H1 (cell line): Measurements from ENCODE around the gene OGFOD3. TPM values are rescaled to one million over a fixed set of nuclear protein-coding genes. Genes with fewer than 3 reads are reported as not detected.

Experiments
- CTCF ChIA-PET: fragments of 300-600 bp; sonication (Branson Sonifier 250); formaldehyde crosslinking; loops from one replicate; lab custom pipeline; 2021; ENCODE audit not compliant: partially characterized antibody; lab: Charles Lee
- POLR2A ChIA-PET: fragments of 300-600 bp; sonication (Branson Sonifier 250); formaldehyde crosslinking; loops from one replicate; lab custom pipeline; 2021; ENCODE audit warnings: inconsistent platforms; ENCODE audit not compliant: partially characterized antibody; lab: Charles Lee
- DNase-seq, 2 experiments: peaks; one replicate each; pipeline versions ENCODE4 v3.0.0 to v3.0.0-alpha.2; 2010 to 2022; ENCODE audit warnings: low spot score in 2 of 2, low read depth in 1 of 2, mixed read lengths in 1 of 2
- FAIRE-seq: peaks from 2 replicates; lab custom pipeline; 2011; peaks lifted over from hg19 to GRCh38; lab: Jason Lieb, UNC
- H2AFZ ChIP-seq: 2 replicates; pipeline ENCODE4 v1.8.1; 2012; ENCODE audit warnings: low read length, inconsistent platforms
- H2AK5ac ChIP-seq: 2 replicates; pipeline ENCODE4 v1.6.1; 2013; ENCODE audit warnings: low read depth, low read length
- H2BK120ac ChIP-seq: replicated peaks from 2 replicates; pipeline ENCODE3; 2013; ENCODE audit warnings: low read depth, low read length, inconsistent platforms
- H2BK12ac ChIP-seq: 2 replicates; pipeline ENCODE4 v1.6.1; 2013; ENCODE audit warnings: low read depth, low read length
- H2BK15ac ChIP-seq: 2 replicates; pipeline ENCODE4 v1.6.1; 2013; ENCODE audit warnings: low read length
- H2BK20ac ChIP-seq: 2 replicates; pipeline ENCODE4 v1.6.1; 2013; ENCODE audit warnings: low read length
- H2BK5ac ChIP-seq: 2 replicates; pipeline ENCODE4 v1.6.1; 2013; ENCODE audit warnings: low read depth, low read length
- H3K14ac ChIP-seq: 2 replicates; pipeline ENCODE4 v1.6.1; 2013; ENCODE audit warnings: inconsistent platforms; ENCODE audit not compliant: insufficient read length
- H3K18ac ChIP-seq: 2 replicates; pipeline ENCODE4 v1.6.1; 2013; ENCODE audit warnings: low read length; ENCODE audit errors: extremely low read depth
- H3K23ac ChIP-seq: 2 replicates; pipeline ENCODE4 v1.6.1; 2013; ENCODE audit warnings: inconsistent platforms; ENCODE audit not compliant: insufficient read length
- H3K23me2 ChIP-seq: 2 replicates; pipeline ENCODE4 v1.6.1; 2013; ENCODE audit warnings: low read depth, low read length
- H3K27ac ChIP-seq: 2 replicates; pipeline ENCODE4 v1.6.1; 2011; ENCODE audit warnings: low read depth, low read length, inconsistent platforms
- H3K27me3 ChIP-seq, 4 experiments: replicated peaks in 1 of 4; 1 replicate in 1 of 4; 2 replicates in 3 of 4; pipeline versions ENCODE4 v1.6.1 to v1.8.1; 2011 to 2013; ENCODE audit warnings: low read length in 3 of 4, mild to moderate bottlenecking in 3 of 4, inconsistent platforms in 2 of 4, mixed read lengths in 2 of 4, moderate library complexity in 1 of 4; ENCODE audit not compliant: control insufficient read depth in 3 of 4, insufficient read depth in 3 of 4; ENCODE audit errors: extremely low read depth in 1 of 4
- H3K36me3 ChIP-seq, 4 experiments: 2 replicates each; pipeline versions ENCODE4 v1.6.1 to v1.8.1; 2011 to 2013; ENCODE audit warnings: mild to moderate bottlenecking in 4 of 4, low read length in 3 of 4, moderate library complexity in 2 of 4, control low read depth in 1 of 4, inconsistent platforms in 1 of 4; ENCODE audit not compliant: insufficient read depth in 4 of 4, control insufficient read depth in 2 of 4
- H3K4ac ChIP-seq: replicated peaks from 2 replicates; pipeline ENCODE3; 2013; ENCODE audit warnings: low read length, low read depth, mixed read lengths, inconsistent platforms; ENCODE audit not compliant: insufficient read length
- H3K4me1 ChIP-seq, 4 experiments: replicated peaks in 1 of 4; 1 replicate in 1 of 4; 2 replicates in 3 of 4; pipeline versions ENCODE4 v1.6.1 to v1.8.1; 2011 to 2013; ENCODE audit warnings: low read length in 3 of 4, inconsistent platforms in 2 of 4, mixed read lengths in 1 of 4; ENCODE audit not compliant: insufficient read depth in 4 of 4, control insufficient read depth in 3 of 4
- H3K4me2 ChIP-seq, 2 experiments: 2 replicates each; pipeline versions ENCODE4 v1.6.1 to v1.8.1; 2011 to 2013; ENCODE audit warnings: low read depth in 2 of 2, low read length in 2 of 2, control low read depth in 1 of 2, inconsistent platforms in 1 of 2, mild to moderate bottlenecking in 1 of 2; ENCODE audit not compliant: insufficient read depth in 1 of 2
- H3K4me3 ChIP-seq, 4 experiments: fragments of 200-600, 300-600 bp in 1 of 4; sonication (generic), shearing (Covaris generic), sonication (Bioruptor Twin) in 1 of 4; 2 replicates each; pipeline versions ENCODE4 v1.5.1 to v1.8.1; 2011 to 2016; ENCODE audit warnings: low read length in 4 of 4, low read depth in 3 of 4, control low read depth in 2 of 4, inconsistent platforms in 2 of 4, mild to moderate bottlenecking in 2 of 4, mixed read lengths in 1 of 4, moderate library complexity in 1 of 4; ENCODE audit not compliant: insufficient read depth in 2 of 4; ENCODE audit errors: extremely low read depth in 1 of 4
- H3K56ac ChIP-seq: replicated peaks from 2 replicates; pipeline ENCODE3; 2013; ENCODE audit warnings: low read depth, mild to moderate bottlenecking, mixed read lengths, low read length, inconsistent platforms; ENCODE audit not compliant: insufficient read length
- H3K79me1 ChIP-seq: 2 replicates; pipeline ENCODE4 v1.6.1; 2013; ENCODE audit warnings: low read depth, low read length, control low read depth
- H3K79me2 ChIP-seq, 2 experiments: 2 replicates each; pipeline versions ENCODE4 v1.6.1 to v1.8.1; 2012 to 2013; ENCODE audit warnings: low read length in 2 of 2, mild to moderate bottlenecking in 2 of 2, inconsistent platforms in 1 of 2; ENCODE audit not compliant: insufficient read depth in 2 of 2, control insufficient read depth in 1 of 2
- H3K9ac ChIP-seq, 4 experiments: replicated peaks in 1 of 4; 1 replicate in 1 of 4; 2 replicates in 3 of 4; pipeline versions ENCODE4 v1.6.1 to v1.8.1; 2011 to 2013; ENCODE audit warnings: low read depth in 3 of 4, low read length in 3 of 4, control low read depth in 2 of 4, mild to moderate bottlenecking in 2 of 4, moderate library complexity in 2 of 4, inconsistent platforms in 1 of 4; ENCODE audit errors: extremely low read depth in 1 of 4
- H3K9me3 ChIP-seq, 2 experiments: 2 replicates each; pipeline versions ENCODE4 v1.6.1 to v1.8.1; 2012 to 2013; ENCODE audit warnings: mild to moderate bottlenecking in 2 of 2, moderate library complexity in 2 of 2, control low read depth in 1 of 2, inconsistent platforms in 1 of 2, low read depth in 1 of 2, low read length in 1 of 2, mixed read lengths in 1 of 2; ENCODE audit not compliant: insufficient read depth in 2 of 2
- H4K20me1 ChIP-seq, 2 experiments: replicated peaks in 1 of 2; 2 replicates each; pipeline versions ENCODE3 to v1.8.1; 2011 to 2013; ENCODE audit warnings: inconsistent platforms in 2 of 2, low read length in 2 of 2, mild to moderate bottlenecking in 1 of 2; ENCODE audit not compliant: insufficient read depth in 2 of 2, control insufficient read depth in 1 of 2
- H4K5ac ChIP-seq: 2 replicates; pipeline ENCODE4 v1.6.1; 2013; ENCODE audit warnings: low read length, low read depth, mixed read lengths, inconsistent platforms; ENCODE audit not compliant: insufficient read length
- H4K8ac ChIP-seq: 2 replicates; pipeline ENCODE4 v1.8.0; 2013; ENCODE audit warnings: mild to moderate bottlenecking, moderate library complexity, low read length, inconsistent platforms; ENCODE audit not compliant: insufficient read depth; ENCODE audit errors: extremely low read depth
- H4K91ac ChIP-seq: replicated peaks from 2 replicates; pipeline ENCODE3; 2013; ENCODE audit warnings: low read length, mixed read lengths, inconsistent platforms; ENCODE audit not compliant: insufficient read length
- BRCA1 ChIP-seq: IDR thresholded peaks from 2 replicates; pipeline ENCODE4 v1.6.1; 2012; ENCODE audit warnings: low read depth, low read length, improper control_type of control experiment
- CBX5 ChIP-seq: fragments of 300-800, 300-1000 bp; sonication (generic); IDR thresholded peaks from 2 replicates; pipeline ENCODE4 v1.7.1; 2016; ENCODE audit warnings: antibody characterized with exemption, low read length, low read depth
- CTBP2 ChIP-seq: IDR thresholded peaks from 2 replicates; pipeline ENCODE4 v1.7.0; 2011; ENCODE audit warnings: borderline replicate concordance, mild to moderate bottlenecking, moderate library complexity, mixed read lengths, low read length; ENCODE audit not compliant: insufficient read depth, insufficient read length
- GTF2F1 ChIP-seq: IDR thresholded peaks from 2 replicates; pipeline ENCODE4 v1.6.1; 2012; ENCODE audit warnings: low read depth, low read length, improper control_type of control experiment, borderline replicate concordance
- MAFK ChIP-seq: IDR thresholded peaks from 2 replicates; pipeline ENCODE4 v1.6.1; 2012; ENCODE audit warnings: low read depth, mild to moderate bottlenecking, improper control_type of control experiment, low read length
- RAD21 ChIP-seq, 2 experiments: IDR thresholded peaks in 1 of 2; conservative IDR thresholded peaks in 1 of 2; 2 replicates each; pipeline ENCODE4 v1.6.1; 2011; ENCODE audit warnings: low read depth in 2 of 2, low read length in 2 of 2, improper control_type of control experiment in 1 of 2, inconsistent platforms in 1 of 2, mild to moderate bottlenecking in 1 of 2, moderate library complexity in 1 of 2
- RNF2 ChIP-seq: fragments of 200-900, 300-1000 bp; sonication (generic); IDR thresholded peaks from 2 replicates; pipeline ENCODE4 v1.7.1; 2016; ENCODE audit warnings: borderline replicate concordance, low read depth, mild to moderate bottlenecking, antibody characterized with exemption, low read length; ENCODE audit not compliant: poor library complexity, severe bottlenecking; ENCODE audit errors: missing control alignments
- RXRA ChIP-seq: IDR thresholded peaks from 2 replicates; pipeline ENCODE4 v1.6.1; 2011; ENCODE audit warnings: low read depth, mild to moderate bottlenecking, low read length, moderate library complexity; ENCODE audit not compliant: insufficient read depth
- SIRT6 ChIP-seq: IDR thresholded peaks from one replicate; pipeline ENCODE4 v1.7.1; 2012; ENCODE audit warnings: low read length, inconsistent platforms
- SP1 ChIP-seq: IDR thresholded peaks from 2 replicates; pipeline ENCODE4 v1.6.1; 2011; ENCODE audit warnings: low read depth, low read length
- SUZ12 ChIP-seq: fragments of 200-600 bp; sonication (generic); IDR thresholded peaks from 2 replicates; pipeline ENCODE4 v1.6.1; 2012; ENCODE audit warnings: mild to moderate bottlenecking, inconsistent platforms, low read length, moderate library complexity, mixed read lengths
- TCF12 ChIP-seq: IDR thresholded peaks from 2 replicates; pipeline ENCODE4 v1.6.1; 2011; ENCODE audit warnings: low read depth, mild to moderate bottlenecking, low read length
- YY1 ChIP-seq: IDR thresholded peaks from 2 replicates; pipeline ENCODE4 v1.6.1; 2011; ENCODE audit warnings: low read depth, mild to moderate bottlenecking, low read length
- WGBS, 2 experiments: shearing (Covaris generic) in 1 of 2; methylation state at CpG; one replicate each; pipeline versions ENCODE4 v1.1.6 to v1.1.7; 2013 to 2015; ENCODE audit warnings: low lambda C conversion rate in 2 of 2, mixed read lengths in 2 of 2, inconsistent platforms in 1 of 2, low coverage in 1 of 2, missing lambda C conversion rate in 1 of 2; ENCODE audit not compliant: insufficient replicate concordance in 2 of 2, insufficient coverage in 1 of 2, insufficient read length in 1 of 2; ENCODE audit errors: extremely low coverage in 1 of 2, missing lambda C conversion rate in 1 of 2; 5-methylcytosine and 5-hydroxymethylcytosine counted together
- polyA plus RNA-seq, 7 experiments: library from polyadenylated mRNA; depleted of rRNA in 3 of 7; stranded (reverse) in 5 of 7; unstranded in 2 of 7; fragments of >200 nt in 5 of 7; fragments of 200-250 nt in 2 of 7; gene quantifications; 1 replicate in 5 of 7; 2 replicates in 1 of 7; 4 replicates in 1 of 7; pipeline versions ENCODE4 v1.2.1 to v1.2.3, GENCODE V29; 2011 to 2013; ENCODE audit warnings: missing spikeins in 2 of 7, mixed read lengths in 2 of 7
- total RNA-seq: library from RNA; stranded (reverse); fragmentation: NEBNext Ultra II Directional; extraction: Animal tissue kit (Norgen Biotek cat#: 25700); gene quantifications from 2 replicates; pipeline ENCODE4 v1.2.1, GENCODE V29; 2021

OGFOD3 gene
- total and polyA plus RNA-seq, 2 of the 8 experiments (the other 6 are each of a cell fraction or from before 2014, with no cell fraction given) = 21.1 to 21.8 TPM

DNA sequence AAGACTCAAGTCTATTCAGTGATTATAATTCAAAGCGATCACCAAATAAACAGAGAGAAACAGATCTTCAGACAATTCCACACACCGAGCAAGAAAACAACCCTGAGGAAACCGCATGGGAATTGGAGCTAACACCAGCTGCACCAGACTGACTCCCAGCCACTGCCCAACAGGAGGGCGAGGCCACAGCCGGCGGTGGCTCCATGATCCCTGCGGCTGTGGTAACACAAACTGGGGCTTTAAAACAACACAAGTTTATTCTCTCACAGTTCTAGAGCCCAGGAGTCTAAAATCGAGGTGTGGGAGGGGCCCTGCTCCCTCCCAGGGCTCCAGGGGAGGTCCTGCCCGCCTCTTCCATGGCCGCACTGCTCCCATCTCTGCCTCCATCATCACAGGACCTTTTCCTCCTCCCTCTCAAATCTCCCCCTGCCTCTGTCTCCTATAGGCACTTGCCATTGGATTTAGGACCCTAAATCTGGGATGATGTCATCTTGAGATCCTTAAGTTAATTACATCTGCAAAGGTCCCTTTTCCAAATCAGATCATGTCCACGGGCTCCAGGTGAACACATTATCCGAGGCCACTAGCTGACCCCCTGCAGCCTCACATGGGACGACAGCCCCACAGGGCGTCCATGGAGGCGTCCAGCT lies 10.0 kb downstream of the OGFOD3 start:
- peaks cover 1 to 2% of the 10 kb centered on the region in 2 experiments for H4K20me1 ChIP-seq
- H4K91ac ChIP-seq = no peak overlapping the region
- H3K9me3 ChIP-seq = no peaks in the 10 kb centered on the region
- H2BK12ac ChIP-seq = no peak overlapping the region
- no peak overlapping the region for H3K4me3 ChIP-seq
- no peak overlapping the region for H3K23ac ChIP-seq
- H2BK5ac ChIP-seq = no peak overlapping the region
- no peaks in the 10 kb centered on the region for H3K27me3 ChIP-seq
- no peak overlapping the region for H4K5ac ChIP-seq
- no peaks in the 10 kb centered on the region for H3K23me2 ChIP-seq
- no peak for TF ChIP-seq SUZ12
- TF ChIP-seq CTBP2 = no peak
- TF ChIP-seq SP1 = no peak
- TF ChIP-seq RXRA = no peak
- TF ChIP-seq MAFK = no peak
- no peak for TF ChIP-seq BRCA1
- no peak for TF ChIP-seq RAD21 (IDR thresholded peaks at IDR 0.05 in 1 of 2, conservative IDR thresholded peaks at IDR 0.05 in 1 of 2; ENCODE audit: low read depth in 2 of 2, low read length in 2 of 2)
- TF ChIP-seq SIRT6 = no peak
- TF ChIP-seq RNF2 = no peak
- no peak for TF ChIP-seq CBX5
- no peak for TF ChIP-seq TCF12
- TF ChIP-seq GTF2F1 = no peak
- no peak for TF ChIP-seq YY1
- WGBS, 2 experiments = 89% methylated on average over 15 of the region's 15 CpGs; no CpG with 5 or more reads in 1 of the 2 experiments
- H3K79me2 ChIP-seq = no peaks in the 10 kb centered on the region
- no peaks in the 10 kb centered on the region for H3K79me1 ChIP-seq
- no peak overlapping the region for H2AFZ ChIP-seq
- H3K18ac ChIP-seq = no peak overlapping the region
- H4K8ac ChIP-seq = no peak overlapping the region
- no peak overlapping the region for H2BK15ac ChIP-seq
- DNase-seq = no peak
- CTCF ChIA-PET = interaction anchor here (1.0 to 2.2 kb wide), 5 partner anchors 17 to 146 kb away, joined by 3 to 9 read pairs (median 5); no protein-coding TSS in a partner anchor
- H2BK20ac ChIP-seq = no peak overlapping the region
- H3K9ac ChIP-seq = no peak overlapping the region
- no peak overlapping the region for H3K14ac ChIP-seq
- H3K27ac ChIP-seq = no peak overlapping the region
- POLR2A ChIA-PET = interaction anchor here (0.7 to 1.3 kb wide), 3 partner anchors 9 to 32 kb away, joined by 3 read pairs; no protein-coding TSS in a partner anchor
- no peak for FAIRE-seq
- H3K36me3 ChIP-seq = peaks cover 0 to 11% (median 0%) of the 10 kb centered on the region in 4 experiments; a peak in 2 of 8 replicates
- no peak overlapping the region for H3K4me2 ChIP-seq
- no peak overlapping the region for H2BK120ac ChIP-seq
- H3K4me1 ChIP-seq = no peaks in the 10 kb centered on the region
- no peak overlapping the region for H2AK5ac ChIP-seq
- H3K56ac ChIP-seq = no peak overlapping the region
- no peak overlapping the region for H3K4ac ChIP-seq
